ENCODE measurements around the gene GCK.

The GCK gene

DNA sequence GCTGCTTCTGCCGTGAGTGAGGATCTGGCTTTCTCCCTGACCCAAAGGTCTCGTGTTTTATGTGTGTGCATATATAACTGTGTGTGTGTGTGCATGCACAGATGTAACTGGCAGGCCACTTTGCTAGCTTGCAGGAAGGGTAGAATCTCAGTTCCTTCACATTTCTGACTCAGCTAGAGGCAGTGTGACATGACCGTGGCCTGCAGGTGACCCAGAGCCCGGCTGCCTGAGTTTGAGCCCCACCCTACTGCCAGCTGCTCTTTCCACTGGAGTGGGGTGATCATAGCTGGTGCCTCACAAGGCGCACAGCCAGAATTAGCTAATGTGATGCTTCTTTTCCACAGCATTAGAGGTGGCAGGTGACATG lies 38.8 kb downstream of the GCK start:
- TF ChIP-seq, protein P1, sequence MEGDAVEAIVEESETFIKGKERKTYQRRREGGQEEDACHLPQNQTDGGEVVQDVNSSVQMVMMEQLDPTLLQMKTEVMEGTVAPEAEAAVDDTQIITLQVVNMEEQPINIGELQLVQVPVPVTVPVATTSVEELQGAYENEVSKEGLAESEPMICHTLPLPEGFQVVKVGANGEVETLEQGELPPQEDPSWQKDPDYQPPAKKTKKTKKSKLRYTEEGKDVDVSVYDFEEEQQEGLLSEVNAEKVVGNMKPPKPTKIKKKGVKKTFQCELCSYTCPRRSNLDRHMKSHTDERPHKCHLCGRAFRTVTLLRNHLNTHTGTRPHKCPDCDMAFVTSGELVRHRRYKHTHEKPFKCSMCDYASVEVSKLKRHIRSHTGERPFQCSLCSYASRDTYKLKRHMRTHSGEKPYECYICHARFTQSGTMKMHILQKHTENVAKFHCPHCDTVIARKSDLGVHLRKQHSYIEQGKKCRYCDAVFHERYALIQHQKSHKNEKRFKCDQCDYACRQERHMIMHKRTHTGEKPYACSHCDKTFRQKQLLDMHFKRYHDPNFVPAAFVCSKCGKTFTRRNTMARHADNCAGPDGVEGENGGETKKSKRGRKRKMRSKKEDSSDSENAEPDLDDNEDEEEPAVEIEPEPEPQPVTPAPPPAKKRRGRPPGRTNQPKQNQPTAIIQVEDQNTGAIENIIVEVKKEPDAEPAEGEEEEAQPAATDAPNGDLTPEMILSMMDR (conservative IDR thresholded peaks at IDR 0.05) = no peak
- H3K27ac ChIP-seq = no peak overlapping the region

GRCh38 chr7:44149571-44150465 lies 39.4 kb downstream of the GCK start:
- TF ChIP-seq, protein P1 (conservative IDR thresholded peaks at IDR 0.05) = no peak
- H3K27ac ChIP-seq = no peak overlapping the region

GRCh38 chr7:44148961-44149536 lies 40.2 kb downstream of the GCK start:
- H3K27ac ChIP-seq = no peak overlapping the region
- TF ChIP-seq, protein P1 (conservative IDR thresholded peaks at IDR 0.05) = no peak

- TF ChIP-seq, protein P1 (conservative IDR thresholded peaks at IDR 0.05) = no peak
- no peak overlapping the region for H3K27ac ChIP-seq
Measured at GRCh38 chr7:44148166-44148565, 41.1 kb downstream of the GCK start.

- TF ChIP-seq, protein P1 (conservative IDR thresholded peaks at IDR 0.05) = no peak
Measured at GRCh38 chr7:44147026-44147991, 41.9 kb downstream of the GCK start.

GRCh38 chr7:44145969-44146911 lies 43.0 kb downstream of the GCK start:
- TF ChIP-seq, protein P1 (conservative IDR thresholded peaks at IDR 0.05) = no peak
- no peak overlapping the region for H3K27ac ChIP-seq

More at GRCh38 chr7:44147026-44147991, 41.9 kb downstream of the GCK start:
- H3K27ac ChIP-seq = no peak overlapping the region

All from VCaP (cell line).